Smooth muscle cell (in vitro differentiated cells): ENCODE measurements around the gene MIA2. TPM values are rescaled to one million over a fixed set of nuclear protein-coding genes. Genes with fewer than 3 reads are reported as not detected.
A peak's percentile ranks its signal among the peaks of the same experiment; 100 is the strongest.

ENCODE experiments used
- DNase-seq: peaks from one replicate; lab custom pipeline; 2025; ENCODE audit not compliant: unreplicated experiment; lab: John Stamatoyannopoulos, UW
- H2AFZ ChIP-seq: fragments of 200-600 bp; sonication (generic); 2 replicates; pipeline ENCODE4 v1.6.0; 2016; ENCODE audit warnings: antibody characterized with exemption, low read depth, mild to moderate bottlenecking
- H3F3A ChIP-seq: fragments of 200-600 bp; sonication (generic); 2 replicates; pipeline ENCODE4 v1.6.0; 2017; ENCODE audit warnings: antibody characterized with exemption, low read depth
- H3K27ac ChIP-seq: fragments of 200-600 bp; sonication (generic); 2 replicates; pipeline ENCODE4 v1.5.1; 2016; ENCODE audit warnings: low read depth, mild to moderate bottlenecking
- H3K27me3 ChIP-seq: fragments of 200-600 bp; sonication (generic); 2 replicates; pipeline ENCODE4 v1.6.1; 2016; ENCODE audit warnings: low read depth, mild to moderate bottlenecking
- H3K36me3 ChIP-seq: fragments of 200-600 bp; sonication (generic); 2 replicates; pipeline ENCODE4 v1.5.1; 2016; ENCODE audit warnings: low read depth
- H3K4me1 ChIP-seq: fragments of 200-600 bp; sonication (generic); 2 replicates; pipeline ENCODE4 v1.5.1; 2016; ENCODE audit warnings: low read depth
- H3K4me2 ChIP-seq: fragments of 200-600 bp; sonication (generic); 2 replicates; pipeline ENCODE4 v1.6.0; 2016; ENCODE audit warnings: mild to moderate bottlenecking
- H3K4me3 ChIP-seq: fragments of 200-600 bp; sonication (generic); 2 replicates; pipeline ENCODE4 v1.5.1; 2016; ENCODE audit warnings: mild to moderate bottlenecking
- H3K79me2 ChIP-seq: fragments of 200-600 bp; sonication (generic); 2 replicates; pipeline ENCODE4 v1.6.0; 2016; ENCODE audit warnings: low read depth, mild to moderate bottlenecking
- H3K9ac ChIP-seq: fragments of 200-600 bp; sonication (generic); 2 replicates; pipeline ENCODE4 v1.6.0; 2016; ENCODE audit warnings: low read depth
- H3K9me3 ChIP-seq: fragments of 200-600 bp; sonication (generic); replicated peaks from 2 replicates; pipeline ENCODE4 v1.5.1; 2016; ENCODE audit warnings: low read depth
- H4K20me1 ChIP-seq: fragments of 200-600 bp; sonication (generic); 2 replicates; pipeline ENCODE4 v1.6.0; 2016; ENCODE audit warnings: low read depth
- WGBS: methylation state at CpG from one replicate; pipeline ENCODE4 v1.1.7; 2016; ENCODE audit warnings: low lambda C conversion rate; 5-methylcytosine and 5-hydroxymethylcytosine counted together
- polyA plus RNA-seq: library from polyadenylated mRNA; unstranded; fragments of >200 nt; fragmentation: Nextera tagmentation; extraction: Ambion mirVana; gene quantifications from 2 replicates; pipeline ENCODE4 v1.2.1, GENCODE V29; 2016
- total RNA-seq: library from RNA; depleted of rRNA; stranded (reverse); fragments of >200 nt; gene quantifications from 2 replicates; pipeline ENCODE4 v1.2.3, GENCODE V29; 2014
- TF ChIP-seq, protein P1 (sequence below): fragments of 200-600 bp; sonication (generic); IDR thresholded peaks from 2 replicates; pipeline ENCODE4 v1.5.1; 2017; ENCODE audit warnings: borderline replicate concordance, mild to moderate bottlenecking, antibody characterized with exemption; ENCODE audit not compliant: insufficient read depth, poor library complexity, severe bottlenecking

MIA2 gene, protein sequence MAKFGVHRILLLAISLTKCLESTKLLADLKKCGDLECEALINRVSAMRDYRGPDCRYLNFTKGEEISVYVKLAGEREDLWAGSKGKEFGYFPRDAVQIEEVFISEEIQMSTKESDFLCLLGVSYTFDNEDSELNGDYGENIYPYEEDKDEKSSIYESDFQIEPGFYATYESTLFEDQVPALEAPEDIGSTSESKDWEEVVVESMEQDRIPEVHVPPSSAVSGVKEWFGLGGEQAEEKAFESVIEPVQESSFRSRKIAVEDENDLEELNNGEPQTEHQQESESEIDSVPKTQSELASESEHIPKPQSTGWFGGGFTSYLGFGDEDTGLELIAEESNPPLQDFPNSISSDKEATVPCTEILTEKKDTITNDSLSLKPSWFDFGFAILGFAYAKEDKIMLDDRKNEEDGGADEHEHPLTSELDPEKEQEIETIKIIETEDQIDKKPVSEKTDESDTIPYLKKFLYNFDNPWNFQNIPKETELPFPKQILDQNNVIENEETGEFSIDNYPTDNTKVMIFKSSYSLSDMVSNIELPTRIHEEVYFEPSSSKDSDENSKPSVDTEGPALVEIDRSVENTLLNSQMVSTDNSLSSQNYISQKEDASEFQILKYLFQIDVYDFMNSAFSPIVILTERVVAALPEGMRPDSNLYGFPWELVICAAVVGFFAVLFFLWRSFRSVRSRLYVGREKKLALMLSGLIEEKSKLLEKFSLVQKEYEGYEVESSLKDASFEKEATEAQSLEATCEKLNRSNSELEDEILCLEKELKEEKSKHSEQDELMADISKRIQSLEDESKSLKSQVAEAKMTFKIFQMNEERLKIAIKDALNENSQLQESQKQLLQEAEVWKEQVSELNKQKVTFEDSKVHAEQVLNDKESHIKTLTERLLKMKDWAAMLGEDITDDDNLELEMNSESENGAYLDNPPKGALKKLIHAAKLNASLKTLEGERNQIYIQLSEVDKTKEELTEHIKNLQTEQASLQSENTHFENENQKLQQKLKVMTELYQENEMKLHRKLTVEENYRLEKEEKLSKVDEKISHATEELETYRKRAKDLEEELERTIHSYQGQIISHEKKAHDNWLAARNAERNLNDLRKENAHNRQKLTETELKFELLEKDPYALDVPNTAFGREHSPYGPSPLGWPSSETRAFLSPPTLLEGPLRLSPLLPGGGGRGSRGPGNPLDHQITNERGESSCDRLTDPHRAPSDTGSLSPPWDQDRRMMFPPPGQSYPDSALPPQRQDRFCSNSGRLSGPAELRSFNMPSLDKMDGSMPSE (N-terminal part only)
- total RNA-seq (18.6 and 28.4 TPM in 2 replicates), polyA plus RNA-seq (14.5 and 14.6 TPM in 2 replicates)

DNA sequence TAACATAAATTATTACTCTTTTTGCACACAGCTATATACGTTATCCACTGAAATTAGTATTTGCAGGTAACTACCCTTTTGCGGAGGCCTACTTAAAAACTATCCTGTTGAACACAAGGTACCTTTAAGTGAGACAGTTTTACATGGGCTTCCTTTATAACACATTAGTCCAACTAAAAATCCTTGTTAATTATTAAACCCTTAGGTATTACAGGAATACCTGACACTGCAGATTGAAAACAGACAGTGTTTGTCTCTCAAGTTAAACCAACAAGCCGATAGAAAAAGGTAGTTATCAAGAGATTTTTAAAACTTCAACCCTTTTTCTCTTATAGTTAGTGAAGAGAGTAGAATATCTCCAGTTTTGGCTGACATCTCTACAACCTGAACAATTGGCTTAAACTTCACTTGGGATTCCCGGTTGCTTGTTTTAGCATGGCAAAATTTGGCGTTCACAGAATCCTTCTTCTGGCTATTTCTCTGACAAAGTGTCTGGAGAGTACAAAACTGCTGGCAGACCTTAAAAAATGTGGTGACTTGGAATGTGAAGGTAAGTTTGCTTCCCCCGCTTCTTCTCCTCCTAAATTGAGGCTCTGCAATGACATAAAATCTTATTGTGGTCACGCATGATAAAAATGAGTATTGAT, at the start of gene MIA2:
TSS of gene MIA2 (plus strand) at position 236 of the 647 bp plus-strand sequence. CDS start at position 436, 200 bp downstream.
- DNase-seq, result no peak
- Histone ChIP-seq H4K20me1 (no peaks in the 10 kb centered on the region), H3K4me3 (peak within 1 kb of the TSS; percentile 45), H3F3A (no peaks in the 10 kb centered on the region), H2AFZ (peak within 1 kb of the TSS; percentile 70), H3K36me3 (no peaks in the 10 kb centered on the region), H3K27me3 (no peaks in the 10 kb centered on the region), H3K4me1 (no peaks in the 10 kb centered on the region), H3K9ac (no peak within 1 kb of the TSS), H3K27ac (peak within 1 kb of the TSS; percentile 53), H3K4me2 (peak within 1 kb of the TSS; percentile 50), H3K9me3 (no peaks in the 10 kb centered on the region), H3K79me2 (no peaks in the 10 kb centered on the region)
- 90% methylated on average over 7 of the region's 7 CpGs for WGBS
- TF ChIP-seq, protein P1, sequence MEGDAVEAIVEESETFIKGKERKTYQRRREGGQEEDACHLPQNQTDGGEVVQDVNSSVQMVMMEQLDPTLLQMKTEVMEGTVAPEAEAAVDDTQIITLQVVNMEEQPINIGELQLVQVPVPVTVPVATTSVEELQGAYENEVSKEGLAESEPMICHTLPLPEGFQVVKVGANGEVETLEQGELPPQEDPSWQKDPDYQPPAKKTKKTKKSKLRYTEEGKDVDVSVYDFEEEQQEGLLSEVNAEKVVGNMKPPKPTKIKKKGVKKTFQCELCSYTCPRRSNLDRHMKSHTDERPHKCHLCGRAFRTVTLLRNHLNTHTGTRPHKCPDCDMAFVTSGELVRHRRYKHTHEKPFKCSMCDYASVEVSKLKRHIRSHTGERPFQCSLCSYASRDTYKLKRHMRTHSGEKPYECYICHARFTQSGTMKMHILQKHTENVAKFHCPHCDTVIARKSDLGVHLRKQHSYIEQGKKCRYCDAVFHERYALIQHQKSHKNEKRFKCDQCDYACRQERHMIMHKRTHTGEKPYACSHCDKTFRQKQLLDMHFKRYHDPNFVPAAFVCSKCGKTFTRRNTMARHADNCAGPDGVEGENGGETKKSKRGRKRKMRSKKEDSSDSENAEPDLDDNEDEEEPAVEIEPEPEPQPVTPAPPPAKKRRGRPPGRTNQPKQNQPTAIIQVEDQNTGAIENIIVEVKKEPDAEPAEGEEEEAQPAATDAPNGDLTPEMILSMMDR, result no peak

DNA sequence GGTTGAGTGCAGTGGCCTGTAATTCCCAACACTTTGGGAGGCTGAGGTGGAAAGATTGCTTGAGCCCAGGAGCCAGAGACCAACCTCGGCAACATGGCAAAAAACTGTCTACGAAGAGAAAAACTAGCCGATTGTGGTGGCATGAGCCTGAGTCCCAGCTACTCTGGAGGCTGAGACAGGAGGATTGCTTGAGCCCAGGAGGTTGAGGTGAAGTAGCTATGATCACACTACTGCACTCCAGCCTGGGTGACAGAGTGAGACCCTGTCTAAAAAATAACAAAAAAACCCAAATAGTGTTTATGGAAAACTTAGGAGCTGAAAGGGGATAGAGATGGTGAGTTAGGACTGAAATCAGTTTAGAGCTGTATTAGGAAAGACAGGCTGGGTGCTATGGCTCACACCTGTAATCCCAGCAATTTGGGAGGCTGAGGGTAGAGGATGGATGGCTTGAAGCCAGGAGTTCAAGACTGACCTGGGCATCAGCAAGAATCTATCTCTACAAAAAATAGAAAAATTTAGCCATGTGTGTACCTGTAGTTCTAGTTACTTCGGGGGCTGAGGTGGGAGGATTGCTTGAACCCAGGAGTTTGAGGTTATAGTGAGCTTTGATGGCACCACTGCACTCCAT, 49.0 kb upstream of the MIA2 start:
- DNase-seq, result no peak
- no peak overlapping the region for H3K27ac ChIP-seq
- TF ChIP-seq, protein P1, result no peak
- H3K9ac ChIP-seq, result no peak overlapping the region
- peaks cover 7% of the 10 kb centered on the region for H3K4me1 ChIP-seq
- no peak overlapping the region for H3K4me3 ChIP-seq
- H3K27me3 ChIP-seq, result no peaks in the 10 kb centered on the region
- H3K79me2 ChIP-seq, result peaks cover 9% of the 10 kb centered on the region
- no peak overlapping the region for H3K4me2 ChIP-seq
- H2AFZ ChIP-seq, result no peak overlapping the region
- peaks cover 37% of the 10 kb centered on the region for H4K20me1 ChIP-seq
- no peaks in the 10 kb centered on the region for H3K9me3 ChIP-seq
- peaks cover 32% of the 10 kb centered on the region for H3K36me3 ChIP-seq
- H3F3A ChIP-seq, result peaks cover 40% of the 10 kb centered on the region
- WGBS, result 98% methylated on average over 4 of the region's 4 CpGs

DNA sequence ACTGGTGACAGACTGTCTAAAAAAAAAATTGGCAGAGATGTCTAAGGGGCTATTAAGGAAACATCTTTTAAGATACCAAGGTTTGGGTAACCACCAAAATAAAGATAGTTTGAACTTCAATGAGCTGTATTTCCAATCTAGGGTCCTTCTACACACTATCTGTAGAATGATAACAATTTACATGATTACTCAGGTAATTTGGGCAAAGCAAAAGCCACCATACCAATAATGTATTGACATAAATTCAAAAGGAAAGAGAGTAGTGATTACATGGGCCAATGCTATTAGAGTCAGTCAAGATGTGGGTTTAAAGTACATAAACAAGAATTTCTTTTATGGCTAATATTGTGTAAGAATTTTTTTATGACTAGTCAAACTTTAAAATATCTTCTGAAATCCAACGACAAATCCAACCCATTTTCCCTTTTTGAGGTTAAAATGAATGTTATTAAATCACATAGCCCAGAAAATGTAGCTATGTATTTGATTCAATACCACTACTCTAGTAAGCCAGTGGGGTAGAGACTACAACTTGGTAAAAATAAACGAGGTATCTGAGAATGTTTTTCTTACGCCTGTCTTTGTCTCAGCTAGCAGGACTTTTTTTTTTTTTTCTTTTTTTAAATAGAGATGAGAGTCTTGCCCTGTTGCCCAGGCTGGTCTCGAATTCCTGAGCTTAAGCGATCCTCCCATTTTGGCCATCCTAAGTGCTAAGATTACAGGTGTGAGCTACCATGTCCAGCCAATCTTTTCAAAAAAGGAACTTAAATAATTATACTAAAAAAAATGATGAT, 48.3 kb upstream of the MIA2 start:
- WGBS, result 96% methylated on average over 5 of the region's 5 CpGs
- H3K9me3 ChIP-seq, result no peaks in the 10 kb centered on the region
- DNase-seq, result no peak
- H3K9ac ChIP-seq, result no peak overlapping the region
- H4K20me1 ChIP-seq, result peaks cover 30% of the 10 kb centered on the region
- no peaks in the 10 kb centered on the region for H3K27me3 ChIP-seq
- peaks cover 3% of the 10 kb centered on the region for H3K79me2 ChIP-seq
- no peak overlapping the region for H3K27ac ChIP-seq
- peaks cover 36% of the 10 kb centered on the region for H3F3A ChIP-seq
- H3K4me3 ChIP-seq, result no peak overlapping the region
- H3K4me1 ChIP-seq, result peaks cover 7% of the 10 kb centered on the region
- no peak overlapping the region for H3K4me2 ChIP-seq
- no peak overlapping the region for H2AFZ ChIP-seq
- H3K36me3 ChIP-seq, result peaks cover 25% of the 10 kb centered on the region
- TF ChIP-seq, protein P1, result no peak
